Measurements from ENCODE around the gene PLK1.
"Not testable (repeated sequence)": the region's sequence is repeated elsewhere in the genome, so short reads cannot be mapped to it uniquely, and the experiment has no call there.

The PLK1 gene

DNA sequence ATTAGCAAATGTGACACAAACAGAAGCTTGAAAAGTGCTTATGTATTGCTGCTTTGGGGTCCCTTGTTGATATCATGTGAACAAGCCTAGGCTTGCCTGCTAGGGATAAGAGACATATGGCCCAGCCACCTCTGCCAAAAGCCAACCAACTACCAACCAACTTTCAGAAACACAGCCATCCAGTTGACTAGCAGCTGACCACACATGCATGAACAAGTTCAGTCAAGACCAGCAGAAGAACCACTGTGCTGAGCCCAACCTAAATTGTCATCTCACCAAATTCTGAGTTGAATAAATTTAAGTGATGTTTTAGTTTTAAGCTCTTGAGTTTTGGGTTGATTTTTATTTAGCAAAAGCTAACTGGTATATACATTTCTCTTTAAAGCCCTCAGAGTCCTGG lies 30.8 kb downstream of the PLK1 start:
- TF ChIP-seq, protein P1, sequence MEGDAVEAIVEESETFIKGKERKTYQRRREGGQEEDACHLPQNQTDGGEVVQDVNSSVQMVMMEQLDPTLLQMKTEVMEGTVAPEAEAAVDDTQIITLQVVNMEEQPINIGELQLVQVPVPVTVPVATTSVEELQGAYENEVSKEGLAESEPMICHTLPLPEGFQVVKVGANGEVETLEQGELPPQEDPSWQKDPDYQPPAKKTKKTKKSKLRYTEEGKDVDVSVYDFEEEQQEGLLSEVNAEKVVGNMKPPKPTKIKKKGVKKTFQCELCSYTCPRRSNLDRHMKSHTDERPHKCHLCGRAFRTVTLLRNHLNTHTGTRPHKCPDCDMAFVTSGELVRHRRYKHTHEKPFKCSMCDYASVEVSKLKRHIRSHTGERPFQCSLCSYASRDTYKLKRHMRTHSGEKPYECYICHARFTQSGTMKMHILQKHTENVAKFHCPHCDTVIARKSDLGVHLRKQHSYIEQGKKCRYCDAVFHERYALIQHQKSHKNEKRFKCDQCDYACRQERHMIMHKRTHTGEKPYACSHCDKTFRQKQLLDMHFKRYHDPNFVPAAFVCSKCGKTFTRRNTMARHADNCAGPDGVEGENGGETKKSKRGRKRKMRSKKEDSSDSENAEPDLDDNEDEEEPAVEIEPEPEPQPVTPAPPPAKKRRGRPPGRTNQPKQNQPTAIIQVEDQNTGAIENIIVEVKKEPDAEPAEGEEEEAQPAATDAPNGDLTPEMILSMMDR (conservative IDR thresholded peaks at IDR 0.05; ENCODE audit: low read length) = no peak
- H3K4me3 ChIP-seq (ENCODE audit: low read length) = no peak overlapping the region
- no peak for DNase-seq (ENCODE audit: low read depth)

DNA sequence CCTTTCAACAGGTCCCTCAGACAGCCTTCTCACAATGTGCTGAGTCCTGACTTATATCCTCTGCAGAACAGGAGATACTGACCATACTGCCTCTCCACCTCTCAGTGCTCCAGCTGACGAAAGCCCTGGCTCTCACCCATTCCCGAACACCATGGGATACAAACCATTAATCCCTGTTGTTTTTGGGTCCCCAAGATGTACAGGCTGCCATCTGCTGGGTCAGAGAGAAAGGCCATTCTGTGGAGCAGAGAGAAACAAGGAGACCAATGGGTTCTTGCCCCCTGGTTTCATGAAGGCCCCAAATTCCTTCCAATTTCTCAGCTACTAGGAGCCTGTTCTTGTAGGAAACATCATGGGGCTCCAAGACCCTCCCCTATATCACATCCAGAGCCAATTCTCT lies 31.3 kb downstream of the PLK1 start:
- no peak for DNase-seq (ENCODE audit: low read depth)
- H3K4me3 ChIP-seq (ENCODE audit: low read length) = no peak overlapping the region
- TF ChIP-seq, protein P1 (conservative IDR thresholded peaks at IDR 0.05; ENCODE audit: low read length) = no peak

DNA sequence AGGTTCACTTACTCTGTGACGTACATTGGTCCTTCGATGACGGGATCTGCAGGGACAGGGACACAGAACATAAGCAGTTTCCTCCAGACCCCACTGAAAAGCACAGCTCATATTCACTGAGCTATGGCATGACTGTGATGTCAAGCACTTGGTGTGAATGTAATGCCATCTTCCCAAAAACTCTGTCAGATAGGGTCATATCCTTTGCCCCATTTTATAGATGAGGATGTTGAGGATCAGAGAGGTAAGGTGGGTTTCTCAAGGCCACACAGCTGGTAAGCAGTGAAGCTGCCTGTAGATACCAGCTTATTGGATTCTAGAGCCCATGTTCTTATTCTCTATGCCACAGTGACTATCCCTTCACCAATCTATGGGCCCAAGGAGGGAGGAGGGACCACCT lies 31.8 kb downstream of the PLK1 start:
- no peak for DNase-seq (ENCODE audit: low read depth)
- H3K4me3 ChIP-seq (ENCODE audit: low read length) = no peak overlapping the region
- TF ChIP-seq, protein P1 (conservative IDR thresholded peaks at IDR 0.05; ENCODE audit: low read length) = no peak

DNA sequence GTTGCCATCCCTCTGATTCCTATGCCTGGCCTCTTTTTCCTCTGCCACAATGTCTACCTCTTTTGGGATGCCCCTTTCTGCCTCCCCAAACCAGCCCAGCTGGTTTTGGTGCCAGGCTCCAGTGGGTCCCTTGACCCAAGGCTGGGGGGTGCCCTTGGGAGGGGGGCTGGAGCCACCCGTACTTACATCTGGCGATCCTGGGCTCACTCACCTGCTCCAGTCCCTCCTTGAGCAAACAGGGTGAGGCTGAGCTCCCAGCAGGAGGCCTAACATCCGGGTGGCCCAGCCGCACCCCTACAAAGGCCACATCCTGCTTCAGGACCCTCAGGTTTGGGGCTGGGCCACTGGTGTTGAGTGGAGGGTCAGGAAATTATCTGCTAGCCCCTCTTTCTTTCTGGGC lies 33.1 kb downstream of the PLK1 start:
- TF ChIP-seq, protein P1 (conservative IDR thresholded peaks at IDR 0.05; ENCODE audit: low read length) = no peak
- no peak for DNase-seq (ENCODE audit: low read depth)
- no peak overlapping the region for H3K4me3 ChIP-seq (ENCODE audit: low read length)

DNA sequence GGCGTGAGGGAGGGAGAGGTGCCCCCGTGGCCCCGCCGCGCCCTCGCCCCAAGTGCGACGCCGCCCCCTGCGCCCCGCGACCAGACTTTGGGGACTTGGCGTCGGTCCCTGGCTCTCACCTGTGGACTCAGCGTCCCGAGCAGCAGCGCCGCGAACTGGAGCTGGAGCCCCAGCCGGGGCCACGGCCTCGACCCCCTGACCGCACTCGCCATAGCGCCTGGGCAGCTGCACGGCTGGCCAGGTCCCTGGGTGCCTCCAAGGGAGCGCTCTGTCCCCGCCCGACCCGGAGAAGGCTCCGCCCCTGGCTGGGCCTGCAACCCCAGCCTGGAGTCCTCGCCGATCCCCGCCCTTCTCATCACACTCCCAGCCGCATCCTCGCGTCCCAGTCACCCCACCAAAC lies 34.3 kb downstream of the PLK1 start, which contains the start of gene ERN2:
Gene ERN2, minus strand, starts transcription at position 247 of the 400 bp plus-strand sequence. Its CDS starts 35 bp downstream, at position 212.
- TF ChIP-seq, protein P1 (conservative IDR thresholded peaks at IDR 0.05; ENCODE audit: low read length) = no peak
- no peak for DNase-seq (ENCODE audit: low read depth)
- H3K4me3 ChIP-seq (ENCODE audit: low read length) = no peak within 1 kb of the TSS

DNA sequence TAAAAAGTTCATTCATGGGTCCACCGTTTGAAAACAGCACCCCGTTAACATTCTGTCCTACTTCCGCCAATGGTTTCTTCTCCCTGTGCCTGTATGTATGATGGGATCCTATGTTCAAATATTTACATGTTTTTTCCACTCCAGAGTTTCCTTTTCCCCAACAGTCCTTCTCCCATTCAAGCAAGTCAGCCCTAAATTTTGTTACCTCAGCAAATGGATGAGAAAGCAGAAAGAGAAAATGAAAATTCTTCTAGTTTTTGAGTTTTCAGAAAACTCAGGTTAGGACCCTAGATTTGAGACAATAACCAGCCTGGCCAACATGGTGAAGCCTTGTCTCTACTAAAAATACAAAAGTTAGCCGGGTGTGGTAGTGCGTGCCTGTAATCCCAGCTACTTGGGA lies 37.8 kb downstream of the PLK1 start:
- TF ChIP-seq, protein P1 (conservative IDR thresholded peaks at IDR 0.05; ENCODE audit: low read length) = no peak
- DNase-seq (ENCODE audit: low read depth) = no peak

DNA sequence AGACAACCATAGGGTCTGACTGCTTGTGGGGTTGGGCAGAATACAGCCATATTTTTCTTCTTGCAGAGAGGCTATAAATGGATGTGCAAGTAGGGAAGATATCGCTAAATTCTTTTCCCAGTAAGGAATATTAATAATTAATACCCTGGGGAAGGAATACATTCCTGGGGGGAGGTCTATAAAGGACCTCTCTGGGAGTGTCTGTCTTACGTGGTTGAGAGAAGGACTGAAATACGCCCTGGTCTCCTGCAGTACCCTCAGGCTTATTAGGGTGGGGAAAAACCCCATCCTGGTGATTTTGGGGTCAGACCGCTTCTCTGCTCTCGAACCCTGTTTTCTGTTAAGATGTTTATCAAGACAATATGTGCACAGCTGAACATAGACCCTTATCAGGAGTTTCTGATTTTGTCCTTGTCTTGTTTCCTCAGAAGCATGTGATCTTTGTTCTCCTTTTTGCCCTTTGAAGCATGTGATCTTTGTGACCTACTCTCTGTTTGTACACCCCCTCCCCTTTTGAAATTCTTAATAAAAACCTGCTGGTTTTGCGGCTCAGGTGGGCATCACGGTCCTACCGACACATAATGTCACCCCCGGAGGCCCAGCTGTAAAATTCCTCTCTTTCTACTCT lies 44.0 kb downstream of the PLK1 start:
- DNase-seq (ENCODE audit: low read depth); H3K4me3 ChIP-seq (ENCODE audit: low read length): not testable (repeated sequence)

More for the DNA sequence above, 37.8 kb downstream of the PLK1 start:
- H3K4me3 ChIP-seq (ENCODE audit: low read length) = no peak overlapping the region
